IPS-18c (cell line): ENCODE measurements around the gene KIF1A.
"Not testable (repeated sequence)": the region's sequence is repeated elsewhere in the genome, so short reads cannot be mapped to it uniquely, and the experiment has no call there.

Experiments used
- H3K4me3 ChIP-seq: 2 replicates; pipeline ENCODE4 v1.7.0; 2013; ENCODE audit warnings: low read depth, mild to moderate bottlenecking, low read length, moderate library complexity; ENCODE audit not compliant: insufficient read depth
- H3K9me3 ChIP-seq: one replicate; pipeline ENCODE4 v1.6.1; 2013; ENCODE audit warnings: mild to moderate bottlenecking, low read length, moderate library complexity; ENCODE audit not compliant: control insufficient read depth, insufficient read depth

KIF1A gene

DNA sequence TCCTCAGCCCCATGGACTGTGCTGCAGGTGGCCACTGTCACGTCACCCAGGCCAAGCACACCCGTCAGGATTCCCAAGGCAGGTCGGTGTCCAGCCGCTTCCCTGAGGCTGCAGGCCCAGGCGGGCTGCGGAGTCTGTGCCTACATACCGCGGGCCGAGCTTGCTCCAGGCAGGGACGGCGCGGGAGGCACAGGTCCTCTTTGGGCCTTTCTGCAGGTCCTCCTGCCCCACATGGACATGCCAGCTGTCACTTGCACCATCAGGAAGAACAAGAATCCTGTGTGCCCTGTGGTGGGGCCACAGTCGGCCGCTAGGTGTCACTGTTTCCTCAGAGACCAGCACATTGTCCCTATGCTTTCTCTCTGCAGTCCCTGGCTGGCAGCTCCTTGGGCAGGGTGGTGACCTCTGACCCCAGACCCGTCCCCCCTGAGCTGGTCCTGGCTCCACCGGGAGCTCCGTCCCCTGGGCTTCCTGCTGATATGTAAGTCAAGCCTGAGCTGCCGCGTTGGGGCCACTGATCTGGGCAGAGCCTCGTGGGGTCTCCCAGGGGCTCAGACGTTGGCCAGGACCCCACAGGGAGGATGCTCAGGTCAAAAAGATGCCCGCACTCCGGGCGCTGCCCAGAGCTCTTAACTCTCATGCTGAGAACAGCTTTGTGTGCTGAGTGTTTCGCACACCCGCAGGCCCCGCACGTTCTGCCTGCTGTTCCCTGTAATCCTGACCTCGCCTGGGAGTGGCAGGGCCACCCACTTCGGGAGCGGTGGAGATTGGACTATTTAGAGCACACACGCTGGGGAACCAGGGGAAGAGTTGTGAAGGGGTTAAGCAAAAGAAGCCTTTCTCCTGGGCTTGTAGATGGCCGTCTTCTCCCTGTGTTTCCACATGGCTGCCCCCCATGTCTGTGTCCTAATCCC, 31.3 kb upstream of the KIF1A start:
- no peak overlapping the region for H3K4me3 ChIP-seq
- peaks cover 4% of the 10 kb centered on the region for H3K9me3 ChIP-seq

GRCh38 chr2:240850756-240851077, 30.7 kb upstream of the KIF1A start:
- Histone ChIP-seq H3K4me3 (no peak overlapping the region), H3K9me3 (peaks cover 6% of the 10 kb centered on the region)

DNA sequence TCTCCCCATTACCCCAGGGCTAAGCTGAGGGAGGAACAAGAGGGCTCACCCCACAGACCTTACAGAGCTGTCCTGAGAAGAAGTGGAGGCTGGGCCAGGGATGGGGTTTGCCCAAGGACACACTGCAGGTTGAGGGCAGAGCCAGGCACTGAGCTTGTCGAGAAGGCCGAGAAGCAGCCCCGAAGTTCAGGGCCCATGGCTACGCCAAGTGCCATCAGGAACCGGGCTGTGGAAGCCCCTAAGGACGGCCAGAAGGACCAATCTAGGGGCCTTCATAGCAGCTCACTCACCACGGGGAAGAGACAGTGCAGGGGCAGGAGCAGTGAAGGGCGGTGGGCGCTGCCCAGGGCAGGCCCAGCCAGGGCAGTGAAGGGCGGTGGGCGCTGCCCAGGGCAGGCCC, 30.0 kb upstream of the KIF1A start:
- Histone ChIP-seq H3K4me3 (no peak overlapping the region), H3K9me3 (peaks cover 8% of the 10 kb centered on the region)

DNA sequence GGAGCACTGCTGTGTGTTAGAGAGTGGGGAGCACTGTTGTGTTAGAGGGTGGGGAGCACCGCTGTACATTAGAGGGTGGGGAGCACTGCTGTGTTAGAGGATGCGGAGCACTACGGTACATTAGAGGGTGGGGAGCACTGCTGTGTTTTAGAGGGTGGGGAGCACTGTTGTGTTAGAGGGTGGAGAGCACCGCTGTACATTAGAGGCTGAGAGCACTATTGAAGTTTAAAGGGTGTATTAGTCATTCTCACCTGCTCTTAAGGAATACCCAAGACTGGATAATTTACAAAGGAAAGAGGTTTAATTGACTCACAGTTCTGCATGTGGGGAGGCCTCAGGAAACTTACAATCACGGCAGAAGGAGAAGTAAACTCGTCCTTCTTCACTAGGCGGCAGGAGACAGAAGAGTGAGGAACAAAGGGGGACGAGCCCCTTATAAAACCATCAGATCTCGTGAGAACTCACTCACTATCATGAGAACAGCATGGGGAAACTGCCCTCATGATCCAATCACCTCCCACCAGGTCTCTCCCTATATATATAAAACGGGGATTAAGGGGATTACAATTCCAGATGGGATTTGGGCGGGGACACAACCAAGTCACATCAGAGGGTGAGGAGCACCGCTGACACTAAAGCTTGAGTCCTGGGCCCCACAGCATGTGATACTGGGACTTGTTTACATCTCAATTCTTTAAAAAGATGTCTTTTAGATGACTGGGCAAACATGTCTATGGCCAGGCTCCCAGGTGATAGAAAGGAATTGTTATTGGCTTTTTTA, 29.1 kb upstream of the KIF1A start:
- no peak overlapping the region for H3K4me3 ChIP-seq
- H3K9me3 ChIP-seq: peaks cover 4% of the 10 kb centered on the region

- H3K4me3 ChIP-seq: no peak overlapping the region
Measured at GRCh38 chr2:240847817-240848216, 27.8 kb upstream of the KIF1A start.

GRCh38 chr2:240846873-240847595, 27.0 kb upstream of the KIF1A start:
- no peak overlapping the region for H3K4me3 ChIP-seq
- peaks cover 4% of the 10 kb centered on the region for H3K9me3 ChIP-seq

More at GRCh38 chr2:240847817-240848216, 27.8 kb upstream of the KIF1A start:
- H3K9me3 ChIP-seq: peaks cover 4% of the 10 kb centered on the region

DNA sequence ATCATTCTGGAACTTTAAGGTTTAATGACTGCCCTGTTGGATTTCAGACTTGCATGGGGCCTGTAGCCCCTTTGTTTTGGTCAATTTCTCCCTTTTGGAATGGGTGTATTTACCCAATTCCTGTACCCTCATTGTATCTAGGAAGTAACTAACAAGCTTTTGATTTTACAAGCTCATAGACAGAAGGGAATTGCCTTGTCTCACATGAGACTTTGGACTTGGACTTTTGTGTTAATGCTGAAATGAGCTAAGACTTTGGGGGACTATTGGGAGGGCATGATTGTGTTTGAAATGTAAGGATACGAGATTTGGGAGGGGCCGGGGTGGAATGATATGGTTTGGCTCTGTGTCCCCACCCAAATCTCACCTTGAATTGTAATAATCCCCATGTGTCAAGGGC, 26.3 kb upstream of the KIF1A start:
- H3K9me3 ChIP-seq, H3K4me3 ChIP-seq: not testable (repeated sequence)

GRCh38 chr2:240840435-240841060, 20.5 kb upstream of the KIF1A start:
- Histone ChIP-seq H3K9me3 (peaks cover under 1% of the 10 kb centered on the region), H3K4me3 (no peak overlapping the region)

- Histone ChIP-seq H3K9me3 (no peaks in the 10 kb centered on the region), H3K4me3 (no peak overlapping the region)
Measured at GRCh38 chr2:240839152-240840143, 19.4 kb upstream of the KIF1A start.

DNA sequence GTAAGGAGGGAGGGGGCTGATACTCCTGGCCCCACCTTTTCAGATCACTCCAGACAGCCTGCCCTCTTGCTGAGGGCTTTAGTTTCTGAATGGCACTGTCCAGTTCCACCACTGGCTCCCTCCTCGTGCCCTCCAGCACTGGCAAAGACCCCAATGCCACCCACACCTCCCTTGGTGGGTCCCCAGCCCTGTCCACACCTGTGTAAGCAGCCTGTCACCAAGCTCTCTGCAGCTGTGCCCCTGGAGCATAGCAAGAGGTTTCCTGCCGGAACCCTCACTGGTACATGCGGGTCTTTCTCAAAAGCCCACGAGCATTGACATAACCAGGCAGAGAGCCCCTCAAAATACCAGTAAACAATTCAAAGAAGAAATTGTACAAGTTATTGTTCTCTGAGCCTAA, 17.6 kb upstream of the KIF1A start:
- Histone ChIP-seq H3K4me3 (no peak overlapping the region), H3K9me3 (no peaks in the 10 kb centered on the region)

DNA sequence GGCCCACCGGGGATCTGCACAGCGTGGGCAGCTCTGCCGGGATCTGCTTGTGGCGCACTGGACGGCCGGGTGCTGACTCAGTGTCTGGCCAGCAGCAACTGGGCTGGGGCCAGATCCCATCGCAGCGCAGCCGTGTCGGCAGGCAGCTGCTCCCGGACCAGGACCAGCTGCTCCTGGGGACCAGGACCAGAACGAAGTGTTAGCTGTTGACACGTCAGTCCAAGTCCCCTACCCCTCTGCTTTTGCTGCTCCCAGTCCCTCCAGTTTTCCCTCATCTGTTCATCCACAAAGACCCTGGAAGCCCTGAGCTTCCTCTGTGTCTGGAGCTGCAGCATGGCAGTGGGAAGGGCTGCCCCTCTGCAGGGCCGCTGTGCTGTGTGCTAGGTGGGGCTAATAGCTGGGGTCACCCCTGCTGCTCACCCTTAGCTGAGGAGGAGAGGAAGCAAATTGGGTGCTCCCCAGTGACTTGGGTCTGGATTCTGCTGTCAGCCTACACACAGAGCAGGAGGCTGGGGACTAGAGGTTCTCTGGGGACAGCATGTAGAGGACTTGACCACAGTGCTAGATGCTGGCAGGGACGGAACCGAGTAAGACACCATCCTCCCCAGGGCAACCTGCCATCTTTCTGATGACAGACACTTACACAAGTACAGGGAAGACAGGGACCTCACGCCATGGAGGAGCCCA, 16.9 kb upstream of the KIF1A start:
- no peak overlapping the region for H3K4me3 ChIP-seq

DNA sequence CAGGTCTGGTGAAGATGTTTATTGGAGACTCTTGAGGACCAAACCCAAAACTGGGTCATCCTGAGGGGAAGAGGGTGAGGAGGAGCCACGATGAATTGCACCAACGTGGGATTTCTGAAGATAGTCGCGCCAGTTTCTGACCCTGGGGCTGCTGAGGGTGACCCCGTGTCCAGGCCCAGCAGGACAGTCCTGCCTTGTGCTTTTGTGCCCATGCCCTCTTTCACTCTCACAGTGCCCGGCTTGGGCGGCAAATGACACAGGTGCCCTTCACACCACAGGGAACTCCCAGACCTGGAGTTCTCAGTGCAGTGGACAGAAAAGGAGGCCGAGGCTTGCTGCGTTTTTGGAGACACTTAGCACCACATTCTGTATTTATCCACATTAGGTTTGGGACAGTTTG, 15.5 kb upstream of the KIF1A start:
- no peak overlapping the region for H3K4me3 ChIP-seq
- no peaks in the 10 kb centered on the region for H3K9me3 ChIP-seq

More for the DNA sequence above, 16.9 kb upstream of the KIF1A start:
- H3K9me3 ChIP-seq: no peaks in the 10 kb centered on the region

- H3K9me3 ChIP-seq: no peaks in the 10 kb centered on the region
- H3K4me3 ChIP-seq: no peak overlapping the region
Measured at GRCh38 chr2:240834377-240834975, 14.5 kb upstream of the KIF1A start.

- no peak overlapping the region for H3K4me3 ChIP-seq
Measured at GRCh38 chr2:240833724-240834285, 13.8 kb upstream of the KIF1A start.

DNA sequence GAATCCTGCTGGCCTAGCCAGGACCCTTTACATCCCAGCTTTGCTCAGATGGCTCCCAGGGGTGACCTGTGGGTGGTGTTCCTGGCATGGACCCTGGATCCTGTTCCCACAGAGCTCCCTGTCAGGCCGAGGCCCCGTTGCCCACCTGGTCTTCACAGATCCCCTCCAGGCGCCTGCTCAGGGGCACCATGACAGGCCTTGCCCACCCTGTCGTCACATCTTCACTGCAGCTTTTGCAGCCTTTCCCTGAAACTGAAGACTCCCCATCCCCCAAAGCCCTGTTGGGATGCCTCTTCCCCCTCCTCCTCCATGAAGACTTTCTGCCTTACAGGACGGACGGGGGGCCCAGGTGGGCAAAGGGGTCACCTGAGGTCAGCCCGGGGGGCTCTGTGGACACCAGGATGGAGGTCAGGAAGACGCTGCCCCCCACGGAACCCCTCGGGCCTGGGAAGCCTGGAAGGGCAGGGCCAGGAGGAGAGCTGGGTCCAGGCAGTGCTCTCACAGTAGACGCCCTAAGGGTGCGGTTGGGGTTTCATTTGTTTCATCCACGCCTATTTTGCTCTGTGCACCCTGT, 13.0 kb upstream of the KIF1A start:
- Histone ChIP-seq H3K4me3 (no peak overlapping the region), H3K9me3 (no peaks in the 10 kb centered on the region)

More at GRCh38 chr2:240833724-240834285, 13.8 kb upstream of the KIF1A start:
- H3K9me3 ChIP-seq: no peaks in the 10 kb centered on the region
